Measurements from ENCODE around the gene TMEM273.

TMEM273 gene

DNA sequence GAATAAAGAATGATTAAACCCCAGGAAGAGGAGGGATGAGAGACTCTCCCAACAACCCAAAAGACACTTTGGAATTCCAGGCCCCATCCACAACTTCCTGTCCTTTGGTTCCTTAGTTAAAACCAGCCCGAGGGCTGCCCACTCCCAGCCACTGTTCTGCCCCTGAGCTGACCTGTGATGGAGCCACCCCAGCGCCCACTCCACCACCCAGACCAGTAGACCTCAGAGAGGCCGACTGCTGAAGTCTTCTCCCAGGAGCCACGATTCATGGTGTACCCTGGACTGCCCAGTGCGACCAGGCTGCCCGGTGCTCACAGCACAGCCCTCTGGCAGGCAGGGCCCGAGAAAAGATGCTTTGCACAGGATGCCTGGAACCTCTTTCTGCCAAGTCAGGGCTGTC is 79.5 kb downstream of the TMEM273 start:
- no peak for DNase-seq (ENCODE audit: extremely low read depth, low read depth)
- H3K4me3 ChIP-seq (replicated peaks; ENCODE audit: low read depth, low read length): no peak overlapping the region
- TF ChIP-seq, protein P1, sequence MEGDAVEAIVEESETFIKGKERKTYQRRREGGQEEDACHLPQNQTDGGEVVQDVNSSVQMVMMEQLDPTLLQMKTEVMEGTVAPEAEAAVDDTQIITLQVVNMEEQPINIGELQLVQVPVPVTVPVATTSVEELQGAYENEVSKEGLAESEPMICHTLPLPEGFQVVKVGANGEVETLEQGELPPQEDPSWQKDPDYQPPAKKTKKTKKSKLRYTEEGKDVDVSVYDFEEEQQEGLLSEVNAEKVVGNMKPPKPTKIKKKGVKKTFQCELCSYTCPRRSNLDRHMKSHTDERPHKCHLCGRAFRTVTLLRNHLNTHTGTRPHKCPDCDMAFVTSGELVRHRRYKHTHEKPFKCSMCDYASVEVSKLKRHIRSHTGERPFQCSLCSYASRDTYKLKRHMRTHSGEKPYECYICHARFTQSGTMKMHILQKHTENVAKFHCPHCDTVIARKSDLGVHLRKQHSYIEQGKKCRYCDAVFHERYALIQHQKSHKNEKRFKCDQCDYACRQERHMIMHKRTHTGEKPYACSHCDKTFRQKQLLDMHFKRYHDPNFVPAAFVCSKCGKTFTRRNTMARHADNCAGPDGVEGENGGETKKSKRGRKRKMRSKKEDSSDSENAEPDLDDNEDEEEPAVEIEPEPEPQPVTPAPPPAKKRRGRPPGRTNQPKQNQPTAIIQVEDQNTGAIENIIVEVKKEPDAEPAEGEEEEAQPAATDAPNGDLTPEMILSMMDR (IDR thresholded peaks at IDR 0.05; ENCODE audit: low read depth, low read length, missing control alignments): no peak

DNA sequence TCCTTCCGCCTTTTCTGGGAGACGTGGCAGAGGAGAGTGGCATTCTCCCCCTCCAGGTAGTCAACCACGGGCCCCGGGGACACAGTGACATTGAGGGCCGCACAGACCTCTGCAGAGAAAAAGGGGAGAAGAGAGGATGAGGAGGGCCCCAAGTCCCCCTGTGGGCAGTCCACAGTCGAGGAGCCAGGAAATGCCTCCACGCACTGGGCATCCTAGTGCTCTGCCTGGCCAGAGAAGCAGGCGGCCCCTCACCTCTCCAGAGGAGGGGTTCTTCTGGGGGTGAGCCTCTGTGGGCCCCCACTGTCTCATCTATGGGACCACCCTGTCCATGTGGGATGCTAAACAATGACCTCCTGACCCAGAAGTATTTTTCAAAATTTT is 80.3 kb downstream of the TMEM273 start:
- TF ChIP-seq, protein P1 (IDR thresholded peaks at IDR 0.05; ENCODE audit: low read depth, low read length, missing control alignments): no peak
- H3K4me3 ChIP-seq (replicated peaks; ENCODE audit: low read depth, low read length): no peak overlapping the region
- no peak for DNase-seq (ENCODE audit: extremely low read depth, low read depth)

DNA sequence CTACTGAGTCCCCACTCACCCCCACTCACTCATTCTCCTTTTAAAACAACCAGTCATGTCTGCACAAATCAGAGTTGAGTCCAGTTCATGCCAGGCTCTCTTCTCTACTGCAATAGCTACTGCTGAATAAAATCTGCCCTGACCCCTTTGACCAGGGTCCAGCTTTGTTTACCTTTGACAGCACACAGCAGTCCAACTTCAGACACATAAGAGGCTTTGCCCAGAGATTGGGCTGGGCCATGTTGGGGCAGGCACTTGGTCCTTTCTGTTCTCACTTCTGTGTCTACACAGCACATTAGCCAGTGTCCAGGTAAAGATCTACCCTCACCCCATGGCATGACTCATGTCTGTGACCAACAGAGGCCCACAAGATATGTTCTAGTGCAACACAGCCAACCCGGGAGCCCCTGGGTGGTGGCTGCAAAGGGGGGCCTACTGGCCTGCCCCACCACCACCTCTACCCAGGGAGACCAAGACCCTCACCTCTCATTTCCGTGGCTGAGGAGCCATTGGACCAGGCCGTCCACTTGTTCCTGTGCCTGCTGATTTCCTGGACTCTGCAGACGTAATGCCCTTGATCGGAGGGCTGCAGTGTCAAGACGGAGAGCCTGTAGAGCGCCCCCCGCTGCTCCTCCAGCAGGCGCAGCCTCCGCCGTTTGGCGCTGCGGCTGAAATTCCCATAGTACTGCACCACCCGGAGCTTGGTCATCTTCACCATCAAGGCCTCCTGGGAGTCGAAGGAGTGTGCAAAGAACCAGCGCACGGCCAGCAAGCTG is 80.9 kb downstream of the TMEM273 start:
- no peak overlapping the region for H3K4me3 ChIP-seq (replicated peaks; ENCODE audit: low read depth, low read length)
- TF ChIP-seq, protein P1 (IDR thresholded peaks at IDR 0.05; ENCODE audit: low read depth, low read length, missing control alignments): no peak
- DNase-seq (ENCODE audit: extremely low read depth, low read depth): no peak

DNA sequence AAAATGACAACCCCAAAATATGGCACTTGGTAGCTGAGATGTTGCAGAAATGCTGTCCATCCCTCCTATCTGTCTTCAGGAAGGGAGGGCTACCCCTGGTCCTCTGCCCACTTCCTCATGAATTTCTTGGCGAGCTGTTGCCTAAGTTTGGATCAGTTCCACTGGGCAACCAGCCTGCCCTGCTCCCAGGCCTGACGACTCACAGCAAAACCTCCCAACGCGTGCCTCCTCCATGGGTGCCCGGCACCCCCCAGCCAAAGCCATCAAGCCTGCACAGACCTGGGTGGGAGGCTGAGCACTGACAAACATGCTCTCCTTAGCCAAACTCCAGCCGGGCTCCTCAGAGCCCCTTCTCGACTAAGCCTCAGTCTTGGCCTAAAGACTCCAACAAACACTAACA is 81.7 kb downstream of the TMEM273 start:
- DNase-seq (ENCODE audit: extremely low read depth, low read depth): no peak
- TF ChIP-seq, protein P1 (IDR thresholded peaks at IDR 0.05; ENCODE audit: low read depth, low read length, missing control alignments): no peak

DNA sequence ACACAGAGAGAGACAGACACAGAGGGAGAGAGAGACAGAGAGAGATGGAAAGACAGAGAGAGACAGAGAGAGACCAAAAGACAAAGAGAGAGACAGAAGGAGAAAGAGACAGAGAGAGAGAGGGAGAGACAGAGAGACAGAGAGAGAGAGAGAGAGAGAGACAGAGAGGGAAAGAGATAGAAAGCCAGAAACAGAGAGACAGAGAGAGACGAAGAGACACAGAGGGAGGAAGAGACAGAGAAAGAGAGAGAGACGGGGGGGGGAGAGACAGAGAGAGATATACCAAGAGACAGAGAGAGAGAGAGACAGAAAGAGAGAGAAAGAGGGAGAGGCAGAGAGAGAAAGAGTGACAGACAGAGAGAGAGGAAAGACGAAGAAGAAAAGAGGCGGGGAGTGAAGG is 83.1 kb downstream of the TMEM273 start:
- DNase-seq (ENCODE audit: extremely low read depth, low read depth): no peak
- TF ChIP-seq, protein P1 (IDR thresholded peaks at IDR 0.05; ENCODE audit: low read depth, low read length, missing control alignments): no peak
- no peak overlapping the region for H3K4me3 ChIP-seq (replicated peaks; ENCODE audit: low read depth, low read length)

More for the DNA sequence above, 81.7 kb downstream of the TMEM273 start:
- no peak overlapping the region for H3K4me3 ChIP-seq (replicated peaks; ENCODE audit: low read depth, low read length)
